Osteoblast (primary cell): Measurements from ENCODE around the gene IGFBP2. TPM values are rescaled to one million over a fixed set of nuclear protein-coding genes. Genes with fewer than 3 reads are reported as not detected.

Experiments used
- DNase-seq: peaks from one replicate; pipeline ENCODE4 v3.0.0; 2011; ENCODE audit warnings: low spot score, mixed read lengths; ENCODE audit not compliant: insufficient read length; ENCODE audit errors: missing footprints
- H2AFZ ChIP-seq: 2 replicates; pipeline ENCODE4 v1.6.0; 2011; ENCODE audit warnings: mild to moderate bottlenecking, low read length
- H3K27ac ChIP-seq: 2 replicates; pipeline ENCODE4 v1.5.1; 2011; ENCODE audit warnings: mild to moderate bottlenecking, low read depth, low read length, moderate library complexity
- H3K27me3 ChIP-seq: 2 replicates; pipeline ENCODE4 v1.6.0; 2012; ENCODE audit warnings: mild to moderate bottlenecking, control low read depth, inconsistent platforms, low read length, moderate library complexity; ENCODE audit not compliant: insufficient read depth
- H3K36me3 ChIP-seq: 2 replicates; pipeline ENCODE4 v1.5.1; 2011; ENCODE audit warnings: mild to moderate bottlenecking, low read length, control low read depth, moderate library complexity; ENCODE audit not compliant: insufficient read depth
- H3K4me1 ChIP-seq: 2 replicates; pipeline ENCODE4 v1.5.1; 2011; ENCODE audit warnings: mild to moderate bottlenecking, low read length, control low read depth, moderate library complexity; ENCODE audit not compliant: insufficient read depth
- H3K4me2 ChIP-seq: 2 replicates; pipeline ENCODE4 v1.6.0; 2011; ENCODE audit warnings: mild to moderate bottlenecking, low read length; ENCODE audit not compliant: insufficient read depth
- H3K4me3 ChIP-seq: fragments of 200-600 bp; sonication (generic); 3 replicates; pipeline ENCODE4 v1.5.1; 2012; ENCODE audit warnings: mild to moderate bottlenecking, low read length, inconsistent platforms; ENCODE audit not compliant: insufficient read depth
- H3K79me2 ChIP-seq: 2 replicates; pipeline ENCODE4 v1.6.0; 2012; ENCODE audit warnings: mild to moderate bottlenecking, low read length, control low read depth, inconsistent platforms; ENCODE audit not compliant: insufficient read depth
- H3K9me3 ChIP-seq: 2 replicates; pipeline ENCODE4 v1.5.1; 2011; ENCODE audit warnings: low read depth, low read length, control low read depth
- H4K20me1 ChIP-seq: 2 replicates; pipeline ENCODE4 v1.6.0; 2012; ENCODE audit warnings: mild to moderate bottlenecking, low read length, control low read depth; ENCODE audit not compliant: insufficient read depth
- total RNA-seq: library from RNA; depleted of rRNA; stranded (reverse); fragments of >200 nt; gene quantifications from 2 replicates; pipeline ENCODE4 v1.2.3, GENCODE V29; 2012
- TF ChIP-seq, protein P1 (sequence below): IDR thresholded peaks from 2 replicates; pipeline ENCODE4 v1.5.1; 2011; ENCODE audit warnings: mild to moderate bottlenecking, low read depth, low read length, moderate library complexity; ENCODE audit errors: extremely low read depth

Gene IGFBP2
- total RNA-seq, 1 donor = 11.2 TPM

GRCh38 chr2:216698293-216698692 lies 65.1 kb downstream of the IGFBP2 start:
- Histone ChIP-seq H3K4me3 (no peak overlapping the region), H3K9me3 (no peaks in the 10 kb centered on the region), H3K4me1 (peaks cover 29% of the 10 kb centered on the region), H3K36me3 (no peaks in the 10 kb centered on the region), H3K79me2 (no peaks in the 10 kb centered on the region), H3K4me2 (no peak overlapping the region), H3K27me3 (peaks cover 52% of the 10 kb centered on the region), H3K27ac (no peak overlapping the region), H4K20me1 (peaks cover 4% of the 10 kb centered on the region), H2AFZ (no peak overlapping the region)
- DNase-seq = no peak
- TF ChIP-seq, protein P1, sequence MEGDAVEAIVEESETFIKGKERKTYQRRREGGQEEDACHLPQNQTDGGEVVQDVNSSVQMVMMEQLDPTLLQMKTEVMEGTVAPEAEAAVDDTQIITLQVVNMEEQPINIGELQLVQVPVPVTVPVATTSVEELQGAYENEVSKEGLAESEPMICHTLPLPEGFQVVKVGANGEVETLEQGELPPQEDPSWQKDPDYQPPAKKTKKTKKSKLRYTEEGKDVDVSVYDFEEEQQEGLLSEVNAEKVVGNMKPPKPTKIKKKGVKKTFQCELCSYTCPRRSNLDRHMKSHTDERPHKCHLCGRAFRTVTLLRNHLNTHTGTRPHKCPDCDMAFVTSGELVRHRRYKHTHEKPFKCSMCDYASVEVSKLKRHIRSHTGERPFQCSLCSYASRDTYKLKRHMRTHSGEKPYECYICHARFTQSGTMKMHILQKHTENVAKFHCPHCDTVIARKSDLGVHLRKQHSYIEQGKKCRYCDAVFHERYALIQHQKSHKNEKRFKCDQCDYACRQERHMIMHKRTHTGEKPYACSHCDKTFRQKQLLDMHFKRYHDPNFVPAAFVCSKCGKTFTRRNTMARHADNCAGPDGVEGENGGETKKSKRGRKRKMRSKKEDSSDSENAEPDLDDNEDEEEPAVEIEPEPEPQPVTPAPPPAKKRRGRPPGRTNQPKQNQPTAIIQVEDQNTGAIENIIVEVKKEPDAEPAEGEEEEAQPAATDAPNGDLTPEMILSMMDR = no peak

DNA sequence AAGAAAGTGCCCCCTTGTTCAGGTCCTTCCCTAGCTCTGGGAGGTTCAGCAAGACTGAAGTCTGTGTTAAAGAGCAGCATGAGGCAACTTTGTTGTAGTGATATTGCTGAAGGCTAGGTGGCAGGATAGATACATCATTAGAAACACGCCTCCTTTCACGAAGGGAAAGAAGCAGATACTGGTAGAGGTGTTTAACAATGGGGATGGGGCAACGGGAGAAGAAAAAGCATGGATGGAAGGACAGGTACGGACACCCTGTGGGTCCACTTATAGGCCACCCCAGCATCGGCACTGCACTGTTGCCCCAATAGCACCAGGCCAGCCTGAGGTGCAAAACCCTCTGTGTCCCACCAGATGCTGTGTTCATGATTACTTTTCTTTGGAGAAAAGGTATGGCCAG lies 65.7 kb downstream of the IGFBP2 start:
- Histone ChIP-seq H4K20me1 (peaks cover 4% of the 10 kb centered on the region), H2AFZ (no peak overlapping the region), H3K27ac (no peak overlapping the region), H3K4me2 (no peak overlapping the region), H3K4me1 (peaks cover 25% of the 10 kb centered on the region), H3K4me3 (no peak overlapping the region), H3K79me2 (no peaks in the 10 kb centered on the region), H3K9me3 (no peaks in the 10 kb centered on the region), H3K27me3 (peaks cover 49% of the 10 kb centered on the region), H3K36me3 (no peaks in the 10 kb centered on the region)
- DNase-seq = no peak
- TF ChIP-seq, protein P1 = peak; percentile 77

- Histone ChIP-seq H3K27me3 (peaks cover 36% of the 10 kb centered on the region), H3K27ac (no peak overlapping the region), H3K4me3 (no peak overlapping the region), H4K20me1 (peaks cover 4% of the 10 kb centered on the region), H3K36me3 (no peaks in the 10 kb centered on the region), H3K4me2 (peak overlapping the region; percentile 7), H3K9me3 (no peaks in the 10 kb centered on the region), H3K79me2 (no peaks in the 10 kb centered on the region), H2AFZ (no peak overlapping the region), H3K4me1 (peaks cover 14% of the 10 kb centered on the region)
- no peak for DNase-seq
- TF ChIP-seq, protein P1 = no peak
These were observed 66.9 kb downstream of the IGFBP2 start for GRCh38 chr2:216700088-216700567.

DNA sequence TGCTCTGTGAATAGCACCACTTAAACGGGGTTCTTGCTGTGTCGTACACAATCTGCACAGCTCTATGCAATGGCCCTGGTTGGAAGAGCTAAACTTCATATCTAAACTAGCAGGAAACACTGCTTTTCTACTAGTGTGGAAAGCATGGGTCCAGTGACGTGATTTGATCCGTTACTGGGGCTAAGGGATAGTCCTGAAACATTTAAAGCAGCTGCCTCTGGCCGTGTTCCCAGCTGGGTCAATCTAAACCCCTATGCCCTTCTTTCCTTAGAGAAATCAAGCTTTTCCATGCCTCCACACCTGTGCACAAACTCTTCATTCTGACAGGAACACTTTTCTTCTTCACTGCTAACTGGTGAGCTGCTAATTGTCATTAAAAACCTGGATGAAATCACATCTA lies 67.6 kb downstream of the IGFBP2 start:
- no peaks in the 10 kb centered on the region for H3K9me3 ChIP-seq
- no peak overlapping the region for H3K27ac ChIP-seq
- peaks cover 31% of the 10 kb centered on the region for H3K27me3 ChIP-seq
- H3K4me1 ChIP-seq = peaks cover 10% of the 10 kb centered on the region
- no peaks in the 10 kb centered on the region for H3K79me2 ChIP-seq
- H2AFZ ChIP-seq = no peak overlapping the region
- H3K36me3 ChIP-seq = no peaks in the 10 kb centered on the region
- TF ChIP-seq, protein P1 = no peak
- H3K4me3 ChIP-seq = no peak overlapping the region
- H3K4me2 ChIP-seq = no peak overlapping the region
- H4K20me1 ChIP-seq = peaks cover 4% of the 10 kb centered on the region
- no peak for DNase-seq
